T-helper 9 cell (primary cell): ENCODE data around the gene FBXO3.
"Not testable (repeated sequence)": the region's sequence is repeated elsewhere in the genome, so short reads cannot be mapped to it uniquely, and the experiment has no call there.

Source experiments
- DNase-seq: peaks from one replicate; pipeline ENCODE4 v3.0.0-alpha.2; 2020

FBXO3 gene

DNA sequence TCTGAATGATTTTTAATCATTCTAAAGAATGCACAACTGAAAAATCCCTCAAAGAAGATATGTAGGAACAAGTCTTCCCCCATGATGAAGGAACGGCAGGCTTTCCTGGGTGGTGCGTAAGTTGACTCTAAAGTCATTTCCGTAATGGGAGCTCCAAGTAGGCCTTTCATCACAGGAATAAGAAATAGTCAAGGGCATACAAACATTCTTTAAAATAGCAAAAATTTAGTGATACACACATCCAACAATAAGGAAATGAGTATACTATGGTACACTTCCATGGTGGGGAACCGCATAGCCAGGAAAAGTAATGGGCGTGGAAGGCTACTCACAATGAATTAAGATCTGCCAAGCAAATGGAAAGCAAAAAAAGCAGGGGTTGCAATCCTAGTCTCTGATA lies 48.8 kb downstream of the FBXO3 start:
- no peak for DNase-seq

DNA sequence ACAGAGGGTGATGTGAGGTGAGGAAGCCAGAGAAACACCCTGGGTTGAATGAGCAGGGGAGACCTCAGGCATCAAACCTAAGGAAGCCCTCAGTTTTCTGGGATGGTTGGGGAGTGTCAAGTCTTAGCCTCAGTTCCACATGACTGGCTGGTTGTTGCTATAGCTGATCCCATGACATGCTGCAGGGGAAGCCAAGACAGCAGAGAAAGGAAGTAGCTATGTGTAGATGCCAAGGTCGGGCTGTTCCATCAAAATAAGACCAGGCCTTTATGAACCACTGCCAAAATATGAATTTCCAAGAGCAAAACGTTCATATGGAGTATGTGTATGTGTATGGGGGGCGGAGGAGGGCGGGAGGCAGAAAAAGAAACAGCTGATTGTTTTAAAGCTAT lies 49.7 kb downstream of the FBXO3 start:
- no peak for DNase-seq

DNA sequence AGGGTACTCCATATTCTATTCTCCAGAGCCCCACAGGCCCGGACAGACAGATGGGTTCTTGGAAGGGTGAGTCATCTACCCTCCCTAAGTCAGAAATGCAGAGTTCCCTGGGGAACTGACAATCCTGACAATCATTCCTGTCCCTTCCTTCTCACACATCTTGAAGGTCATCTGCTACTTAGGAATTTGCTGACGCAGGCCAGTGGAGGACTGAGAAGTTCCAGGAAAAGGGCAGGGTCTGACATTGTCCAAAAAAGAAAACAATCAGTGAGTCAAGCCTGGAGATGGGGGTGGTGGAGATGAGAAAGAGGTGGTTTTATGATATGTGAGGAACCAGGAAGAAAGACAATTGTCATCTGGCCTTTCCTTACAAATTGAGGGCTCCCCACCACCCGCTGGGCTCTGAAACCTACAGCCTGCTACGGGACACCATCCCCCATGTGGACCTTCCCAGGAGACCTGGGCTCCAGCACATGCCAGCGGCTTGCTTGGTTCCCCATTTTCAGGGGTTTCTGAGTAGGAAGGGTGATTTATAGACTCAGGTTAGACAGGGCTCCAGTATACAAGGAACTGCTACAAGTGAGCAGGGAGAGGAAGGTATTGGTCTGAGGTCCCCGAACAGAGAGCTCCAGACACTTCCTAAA lies 51.0 kb downstream of the FBXO3 start:
- DNase-seq, result no peak

DNA sequence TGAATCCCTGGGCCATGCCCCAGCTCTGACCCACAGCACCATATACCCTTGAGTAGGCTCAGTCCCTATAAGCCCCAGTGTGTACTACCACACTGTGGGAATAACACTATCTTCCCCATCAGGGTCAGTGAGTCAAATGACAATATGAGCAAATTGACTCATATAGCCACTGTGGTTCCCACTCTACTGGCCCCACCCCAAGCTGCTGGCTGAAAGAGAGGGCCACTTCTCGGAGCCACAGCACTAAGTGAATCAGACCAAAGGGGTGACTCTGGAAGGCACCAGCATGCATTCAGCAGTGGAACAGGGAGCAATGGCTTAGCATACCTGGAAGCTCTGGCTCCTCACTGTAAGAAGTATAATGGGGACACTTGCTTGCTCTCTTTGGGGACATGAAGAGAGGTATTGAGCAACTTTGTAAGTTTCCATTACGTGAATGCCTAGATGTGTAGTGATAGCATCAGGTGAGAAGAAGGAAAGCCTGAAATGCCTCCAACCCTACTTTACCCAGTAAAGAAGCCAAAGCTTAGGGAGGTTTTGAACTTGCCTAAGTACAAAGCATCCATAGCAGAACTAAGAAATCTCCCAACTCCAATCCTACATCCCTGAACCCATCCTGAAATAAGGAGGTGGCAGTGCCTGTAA lies 51.6 kb downstream of the FBXO3 start:
- DNase-seq, result no peak

DNA sequence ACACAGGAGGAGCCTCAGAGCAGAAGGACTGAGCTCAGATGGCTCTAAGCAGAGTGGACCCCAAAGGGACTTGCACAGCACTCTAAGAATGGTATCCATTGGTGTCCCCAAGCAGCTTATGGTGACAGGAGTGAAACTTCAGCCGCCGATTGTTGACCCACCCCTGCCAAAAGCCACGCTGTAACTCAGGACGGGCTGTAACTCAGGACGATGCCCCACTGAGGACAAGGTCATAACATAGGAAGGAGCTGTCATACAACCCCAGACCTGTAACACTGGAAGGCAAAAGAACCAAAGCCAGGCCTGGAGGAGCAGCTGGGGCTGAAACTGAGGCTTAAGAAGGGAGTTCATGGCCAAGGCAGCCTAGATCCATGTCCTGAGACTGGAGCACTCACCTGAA lies 52.3 kb downstream of the FBXO3 start:
- DNase-seq, result no peak

DNA sequence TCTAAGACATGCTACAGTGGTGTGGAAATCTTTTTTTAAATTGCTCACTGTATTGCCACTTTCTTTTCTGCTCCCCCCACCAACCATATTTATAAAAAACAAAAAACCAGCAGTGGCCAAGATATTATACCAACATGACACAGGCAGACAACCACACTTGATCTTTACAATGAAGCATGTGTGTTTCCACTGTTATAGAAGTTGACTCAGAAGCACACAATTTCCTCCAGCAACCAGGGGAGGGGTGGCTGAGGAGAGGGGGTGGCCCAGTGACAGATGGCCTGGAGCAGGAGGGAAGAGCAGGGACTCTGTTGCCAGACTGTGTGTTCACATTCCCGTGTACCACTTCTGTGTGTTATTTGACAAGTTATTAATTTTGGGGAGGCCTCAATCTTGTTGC lies 52.9 kb downstream of the FBXO3 start:
- DNase-seq, result no peak

DNA sequence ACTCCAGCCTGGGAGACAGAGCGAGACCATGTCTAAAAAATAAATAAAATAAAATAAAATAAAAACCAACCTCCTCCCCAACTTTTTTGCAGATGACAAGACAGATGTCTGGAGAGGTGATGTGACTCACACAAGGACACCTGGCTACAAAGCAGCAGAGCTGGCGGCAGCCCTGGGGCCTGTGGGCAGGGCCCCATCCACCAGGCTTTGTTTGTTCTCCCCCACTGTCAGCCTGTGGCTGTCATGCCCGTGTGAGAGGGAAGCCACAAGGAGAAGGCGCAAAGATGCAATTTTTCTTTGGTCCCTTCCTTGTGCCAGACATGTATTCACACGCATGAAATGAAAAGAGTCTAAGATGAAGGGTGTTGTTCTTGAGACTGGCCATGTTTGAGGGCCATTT lies 54.7 kb downstream of the FBXO3 start:
- DNase-seq, result no peak

DNA sequence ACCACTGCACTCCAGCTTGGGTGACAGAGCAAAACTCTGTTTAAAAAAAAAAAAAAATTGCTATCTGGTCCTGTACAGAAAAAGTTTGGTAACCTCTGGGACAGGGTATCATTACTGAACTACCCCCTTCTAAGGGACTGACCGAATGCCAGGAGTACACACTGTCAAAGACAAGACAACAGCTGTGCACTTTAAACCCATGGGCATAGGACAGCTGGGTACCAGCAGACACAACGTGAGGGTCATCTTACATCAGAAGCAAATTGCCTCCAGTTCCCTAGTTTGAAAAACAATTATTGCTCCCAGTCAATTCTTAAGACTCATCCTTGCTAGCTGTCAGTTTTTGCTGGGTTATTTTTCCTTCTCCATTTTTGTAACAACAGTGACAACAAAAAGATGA lies 55.9 kb downstream of the FBXO3 start:
- DNase-seq, result no peak

DNA sequence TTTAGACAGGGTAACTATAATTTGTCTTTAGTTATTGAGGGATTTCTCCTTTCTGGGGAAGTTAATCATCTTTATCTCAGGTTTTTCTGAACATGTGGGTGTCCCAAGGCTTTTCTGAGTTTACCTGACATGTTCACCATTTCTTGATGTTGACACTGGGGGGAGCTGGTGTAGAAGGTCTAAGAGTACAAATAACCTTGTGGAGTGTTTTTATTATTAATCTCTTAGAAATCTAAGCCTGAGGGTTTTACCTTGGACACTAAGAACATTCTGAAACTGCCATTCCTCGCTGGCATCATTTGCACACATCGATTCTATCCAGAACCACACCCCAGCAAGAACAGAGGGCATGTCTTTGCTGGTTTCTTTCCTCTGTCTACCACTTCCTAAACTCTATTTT lies 58.1 kb downstream of the FBXO3 start:
- no peak for DNase-seq

DNA sequence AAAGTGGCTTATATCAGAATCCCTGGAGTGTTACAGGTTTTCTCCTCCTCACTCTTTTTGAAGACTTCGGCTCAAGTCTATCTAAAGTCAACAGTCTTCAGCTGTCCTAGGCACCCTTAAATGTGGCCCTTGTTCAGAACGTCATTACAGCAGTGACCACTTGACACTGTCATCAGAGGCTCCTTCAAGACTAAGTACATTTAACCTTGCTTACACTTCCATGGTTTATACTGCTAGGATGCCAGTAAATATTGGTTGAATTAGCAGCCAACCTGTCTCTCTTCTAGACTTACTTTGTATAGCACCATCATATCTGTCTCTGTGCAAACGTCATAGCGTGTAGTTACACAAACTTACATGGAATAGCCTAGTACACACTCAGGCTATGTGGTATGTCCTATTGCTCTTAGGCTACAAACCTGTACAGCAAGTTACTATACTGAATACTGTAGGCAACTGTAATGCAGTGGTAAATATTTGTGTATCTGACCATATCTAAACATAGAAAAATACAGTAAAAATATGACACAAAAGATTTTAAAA lies 60.4 kb downstream of the FBXO3 start:
- no peak for DNase-seq

DNA sequence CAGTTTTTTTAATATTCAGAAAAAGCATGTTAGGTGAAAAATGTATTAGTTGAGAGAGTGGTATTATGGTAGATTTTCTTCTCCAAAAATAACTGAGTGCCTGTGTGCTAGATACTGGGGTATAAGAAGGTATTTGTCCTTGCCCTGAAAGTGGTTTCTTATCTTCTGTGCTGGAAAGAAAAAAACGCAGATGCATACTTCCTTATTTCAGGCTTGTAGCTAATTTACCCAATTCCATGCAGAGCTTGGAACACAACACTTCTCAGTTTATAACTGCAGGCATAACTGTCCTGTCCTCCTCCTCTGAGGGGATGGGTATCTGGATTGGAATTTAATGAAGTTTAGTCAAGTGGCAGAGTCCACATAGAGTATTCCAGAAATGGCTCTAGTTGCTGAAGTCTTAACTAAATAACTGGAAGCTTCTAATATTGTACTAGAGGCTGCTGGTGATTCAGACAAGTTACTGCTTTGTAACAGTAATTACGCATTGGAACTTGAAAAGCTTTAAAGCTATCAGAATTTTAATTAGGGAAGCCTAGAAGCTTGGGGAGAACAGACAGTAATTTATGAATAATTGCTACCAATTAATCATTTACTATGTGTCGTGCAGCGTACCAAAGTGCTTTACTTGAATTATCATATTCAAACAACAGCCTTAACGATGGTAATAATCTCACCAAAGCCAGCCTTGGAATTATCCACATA lies 61.0 kb downstream of the FBXO3 start:
- DNase-seq, result no peak

DNA sequence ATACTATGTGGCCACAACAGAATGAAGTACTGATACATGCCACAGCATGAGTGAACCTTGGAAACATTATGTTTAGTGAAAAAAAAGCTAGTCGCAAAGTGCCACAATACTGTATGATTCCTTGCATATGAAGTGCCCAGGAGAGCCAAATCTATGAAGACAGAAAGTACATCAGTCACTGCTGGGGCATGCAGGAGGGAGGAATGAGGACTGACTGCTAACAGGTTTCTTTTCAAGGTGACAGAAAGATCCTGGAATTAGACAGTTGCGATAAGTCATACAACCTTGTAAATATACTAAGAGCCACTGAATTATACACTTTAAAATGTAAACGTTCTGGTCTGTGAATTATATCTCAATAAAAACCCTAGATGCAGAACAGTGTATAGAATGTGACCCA lies 61.9 kb downstream of the FBXO3 start:
- no peak for DNase-seq

DNA sequence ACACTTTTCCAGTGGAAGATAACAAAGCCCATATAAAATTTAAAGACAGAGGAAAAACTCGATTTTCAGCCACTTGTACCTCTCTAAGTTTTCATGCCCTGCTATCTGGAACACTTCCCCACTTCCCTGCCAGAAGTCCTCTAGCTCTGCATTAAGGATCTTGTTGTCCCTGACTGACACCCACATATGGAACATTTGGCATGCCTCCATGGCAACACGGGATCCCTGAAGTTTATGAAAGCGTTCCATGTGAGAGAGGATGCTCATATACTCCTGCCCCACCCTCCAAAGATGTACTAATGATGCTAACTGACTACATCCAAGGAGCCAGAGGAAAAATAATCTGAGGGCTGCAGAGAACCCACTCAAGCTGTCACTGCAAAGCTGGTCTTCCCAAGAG lies 64.9 kb downstream of the FBXO3 start:
- DNase-seq, result no peak

DNA sequence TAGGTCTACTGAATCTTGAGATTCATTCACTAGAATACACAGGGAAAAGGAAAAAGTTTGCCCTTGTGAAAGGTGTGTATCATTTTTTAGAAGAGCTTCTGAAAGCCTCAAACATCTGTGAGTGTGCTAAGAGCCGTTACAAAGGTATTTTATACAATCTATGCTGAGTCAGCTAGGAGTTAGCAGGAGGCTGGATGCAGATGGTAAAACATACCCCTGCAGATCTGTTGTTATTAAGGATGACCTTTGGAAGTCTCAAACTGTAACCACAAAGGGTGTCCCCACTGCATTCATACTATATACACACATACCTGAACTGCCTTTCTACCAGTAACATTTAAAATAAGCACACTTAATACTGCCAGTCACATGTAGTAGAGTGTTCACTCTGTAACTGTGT lies 65.3 kb downstream of the FBXO3 start:
- no peak for DNase-seq

DNA sequence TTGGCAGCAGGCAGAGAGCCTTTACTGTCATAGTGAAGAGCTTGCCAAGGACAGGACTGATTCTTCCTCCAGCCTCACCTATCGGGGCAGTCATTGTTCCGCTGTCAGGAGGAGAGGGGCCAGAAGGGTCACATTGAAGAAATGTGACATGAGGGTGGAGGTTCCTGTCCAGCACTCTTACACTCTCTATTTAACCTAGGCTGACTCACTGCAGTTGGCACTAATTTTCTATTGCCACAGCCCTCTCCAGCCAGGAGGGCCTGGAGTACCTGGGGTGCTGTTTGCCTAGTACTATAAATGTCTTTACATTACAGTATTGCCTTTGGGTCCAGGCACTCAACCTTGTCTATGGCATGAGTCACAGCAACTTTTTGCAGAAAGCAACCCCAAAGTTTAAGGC lies 66.5 kb downstream of the FBXO3 start:
- DNase-seq, result not testable (repeated sequence)

DNA sequence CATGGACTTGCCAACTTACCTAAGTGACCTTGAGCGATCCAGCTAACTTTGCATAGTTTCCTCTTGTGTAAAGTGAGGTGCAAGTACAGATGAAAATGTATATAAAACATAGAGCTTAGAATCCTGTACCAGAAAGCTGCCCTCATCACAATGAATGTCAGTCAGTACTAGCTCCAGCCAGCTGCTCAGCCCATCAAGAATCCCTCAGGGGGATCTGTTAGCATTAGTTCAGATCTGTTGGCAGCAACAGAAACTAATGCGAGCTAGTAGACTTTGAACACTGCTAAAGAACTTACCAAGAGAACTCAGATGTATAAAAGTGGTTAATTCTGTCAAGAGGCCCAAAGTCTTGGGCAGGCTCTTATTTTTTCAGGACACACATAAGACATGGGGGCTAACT lies 67.4 kb downstream of the FBXO3 start:
- DNase-seq, result no peak

DNA sequence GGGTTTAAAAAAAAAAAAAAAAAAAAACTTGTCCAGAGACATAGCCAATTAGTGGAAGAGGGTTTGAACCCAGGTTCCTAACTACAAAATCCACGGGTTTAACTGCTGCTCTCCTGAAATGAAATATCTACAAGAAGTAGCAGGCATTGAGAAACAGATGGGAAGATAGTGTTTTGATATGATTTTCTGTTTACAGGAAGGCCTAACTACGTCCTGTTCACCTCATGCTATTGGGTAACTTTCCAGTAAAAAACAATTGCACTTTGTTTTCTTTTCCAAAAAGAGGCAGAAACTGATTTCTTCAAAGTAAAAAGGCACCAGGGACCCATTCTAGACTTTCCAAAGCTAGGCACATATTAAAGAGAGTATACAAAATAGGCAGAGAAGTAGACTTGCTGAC lies 67.8 kb downstream of the FBXO3 start:
- no peak for DNase-seq

DNA sequence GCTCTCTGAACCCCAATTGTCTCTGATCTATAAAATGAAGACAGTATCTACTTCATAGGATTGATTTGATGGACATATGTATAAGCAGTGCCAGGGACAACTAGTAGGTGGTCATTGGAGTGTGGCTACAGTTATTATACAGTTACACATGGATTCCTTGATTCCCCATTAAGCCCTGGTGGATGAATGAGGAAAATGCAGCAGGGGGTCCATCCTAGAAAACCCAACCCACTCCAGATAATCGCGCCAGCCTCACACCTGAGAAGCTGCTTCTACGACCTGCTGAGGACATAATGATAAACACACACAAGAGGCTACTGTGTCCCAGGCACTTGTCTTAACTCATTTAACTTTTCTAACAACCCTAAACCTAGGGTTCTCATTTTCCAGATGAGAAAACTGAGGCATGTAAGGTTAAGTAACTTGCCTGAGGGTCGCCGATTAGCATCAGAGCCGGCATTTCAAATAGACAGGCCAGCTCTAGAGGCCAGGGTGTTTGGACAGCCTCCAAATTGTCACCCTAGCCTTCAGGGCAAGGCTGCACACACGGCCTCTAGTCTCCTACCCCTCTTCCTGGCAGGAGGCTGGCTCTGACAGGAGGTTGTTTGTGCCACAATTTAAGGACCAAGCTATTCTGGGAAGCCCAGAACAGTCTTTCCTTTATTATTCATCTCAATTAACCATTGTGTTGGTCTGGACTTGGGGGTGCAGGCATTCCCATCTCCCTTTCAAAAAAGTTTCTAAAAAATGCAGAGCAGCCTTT lies 69.9 kb downstream of the FBXO3 start:
- DNase-seq, result no peak

DNA sequence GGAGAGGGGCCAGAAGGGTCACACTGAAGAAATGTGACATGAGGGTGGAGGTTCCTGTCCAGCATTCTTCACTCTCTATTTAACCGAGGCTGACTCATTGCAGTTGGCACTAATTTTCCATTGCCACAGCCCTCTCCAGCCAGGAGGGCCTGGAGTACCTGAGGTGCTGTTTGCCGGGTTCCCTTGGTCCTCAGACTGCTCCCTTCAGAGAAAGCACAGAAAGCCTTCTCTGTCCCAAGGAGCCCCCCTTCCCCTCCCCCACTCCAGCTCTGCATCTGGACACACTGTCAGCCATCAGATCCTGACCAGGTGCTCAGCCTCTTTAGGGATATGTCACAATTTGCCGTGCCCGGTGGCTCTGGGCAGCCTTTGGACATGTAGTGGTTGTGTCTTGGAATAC lies 70.5 kb downstream of the FBXO3 start:
- no peak for DNase-seq

DNA sequence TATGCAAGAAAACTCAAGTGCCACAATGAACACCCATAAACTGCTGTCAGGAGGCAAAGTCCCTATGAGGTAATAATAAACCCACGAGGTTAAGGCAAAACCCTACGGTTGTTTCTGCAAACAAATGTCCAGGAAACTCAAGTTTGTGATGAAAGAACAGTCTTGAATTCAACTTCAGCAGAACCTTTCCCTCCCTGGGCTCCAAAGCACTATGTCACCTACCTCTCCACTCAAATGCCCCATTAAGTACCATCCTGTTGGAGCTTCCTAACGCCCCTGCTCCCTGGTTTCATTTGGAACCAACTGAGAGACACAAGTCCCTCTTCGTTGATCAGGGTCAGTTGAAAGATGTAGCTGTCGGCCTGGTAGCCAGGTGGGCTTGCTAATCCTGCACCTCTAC lies 71.1 kb downstream of the FBXO3 start:
- DNase-seq, result no peak

DNA sequence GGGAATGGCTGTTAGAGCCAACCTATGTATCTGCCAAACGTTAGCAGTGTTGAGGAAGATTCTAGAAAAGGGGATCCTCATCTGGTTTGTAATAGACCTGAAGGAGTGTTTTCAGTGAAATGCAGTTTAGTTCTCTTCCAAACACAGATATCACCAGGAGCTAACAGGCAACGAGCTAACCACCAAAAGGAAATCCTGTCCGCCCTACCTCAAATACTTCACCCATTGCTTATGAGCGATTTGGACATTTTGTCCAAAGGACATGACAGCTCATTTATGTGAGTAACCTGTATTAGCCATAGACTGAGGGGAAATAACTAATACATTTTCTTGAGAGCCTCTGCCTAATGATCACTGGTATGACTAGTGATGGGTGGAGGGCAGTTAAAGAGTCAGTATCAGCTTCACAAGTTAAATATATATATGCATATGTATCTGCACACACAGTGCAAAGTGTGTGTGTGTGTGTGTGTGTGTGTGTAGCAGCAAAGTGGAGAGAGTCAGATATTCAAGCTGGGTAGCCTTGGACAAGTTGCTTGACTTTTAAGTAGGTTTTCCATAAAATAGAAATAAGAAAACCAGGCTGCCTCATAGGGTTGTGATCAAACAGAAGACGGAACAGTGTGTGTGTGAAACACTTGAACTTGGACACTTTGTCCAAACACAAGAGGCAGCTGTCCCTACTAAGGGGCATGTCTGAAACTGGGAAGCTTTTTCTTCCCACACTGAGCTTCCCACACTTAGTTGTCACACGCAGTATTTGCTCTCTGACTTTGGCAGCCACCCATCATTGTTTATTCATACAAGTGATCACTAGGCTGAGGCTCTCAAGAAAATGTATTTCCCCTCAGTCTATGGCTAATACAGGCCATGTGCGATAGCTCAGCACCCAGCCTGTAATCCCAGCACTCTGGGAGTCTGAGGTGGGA lies 72.8 kb downstream of the FBXO3 start:
- DNase-seq, result no peak
